ENCODE data around the gene TGM2.
A peak's percentile ranks its signal among the peaks of the same experiment; 100 is the strongest.

The TGM2 gene

GRCh38 chr20:38158701-38159351 is 6.2 kb downstream of the TGM2 start:
- no peak for DNase-seq

- no peak for DNase-seq
These were observed 7.2 kb downstream of the TGM2 start for GRCh38 chr20:38157635-38158495.

GRCh38 chr20:38156888-38157634 is 8.0 kb downstream of the TGM2 start:
- DNase-seq: peak; percentile 58

GRCh38 chr20:38156280-38156679 is 8.8 kb downstream of the TGM2 start:
- no peak for DNase-seq

- no peak for DNase-seq
These were observed 9.3 kb downstream of the TGM2 start for GRCh38 chr20:38155811-38156210.

- DNase-seq: no peak
These were observed 11.7 kb downstream of the TGM2 start for GRCh38 chr20:38153401-38153800.

- peak; percentile 89 for DNase-seq
These were observed 12.3 kb downstream of the TGM2 start for GRCh38 chr20:38152621-38153221.

GRCh38 chr20:38152175-38152620 is 12.9 kb downstream of the TGM2 start:
- DNase-seq: peak; percentile 63

- no peak for DNase-seq
These were observed 13.6 kb downstream of the TGM2 start for GRCh38 chr20:38151455-38151854.

- DNase-seq: no peak
These were observed 14.5 kb downstream of the TGM2 start for GRCh38 chr20:38150335-38151170.

GRCh38 chr20:38148328-38149102 is 16.6 kb downstream of the TGM2 start:
- no peak for DNase-seq

- no peak for DNase-seq
These were observed 17.3 kb downstream of the TGM2 start for GRCh38 chr20:38147751-38148150.

- no peak for DNase-seq
These were observed 17.9 kb downstream of the TGM2 start for GRCh38 chr20:38147163-38147562.

- no peak for DNase-seq
These were observed 18.4 kb downstream of the TGM2 start for GRCh38 chr20:38146628-38147027.

GRCh38 chr20:38146156-38146555 is 18.9 kb downstream of the TGM2 start:
- DNase-seq: no peak

GRCh38 chr20:38145729-38146075 is 19.4 kb downstream of the TGM2 start:
- DNase-seq: no peak

- DNase-seq: no peak
These were observed 19.9 kb downstream of the TGM2 start for GRCh38 chr20:38144974-38145728.

GRCh38 chr20:38144598-38144973 is 20.5 kb downstream of the TGM2 start:
- no peak for DNase-seq

- DNase-seq: peak; percentile 57
These were observed 21.2 kb downstream of the TGM2 start for GRCh38 chr20:38143646-38144554.

GRCh38 chr20:38143238-38143645 is 21.8 kb downstream of the TGM2 start:
- no peak for DNase-seq

All from femur (tissue), 1 donor.